Esophagus muscularis mucosa (tissue), 4 donors: ENCODE results near the gene PRR12. TPM values are rescaled to one million over a fixed set of nuclear protein-coding genes. Genes with fewer than 3 reads are reported as not detected.

ENCODE experiments used
- DNase-seq: peaks from one replicate; pipeline ENCODE4 v3.0.0-alpha.2; 2017; ENCODE audit errors: extremely low spot score
- H3K27ac ChIP-seq, 4 donors: fragments of 200-600 bp; sonication (generic); replicated peaks in 1 of 4; 1 replicate in 3 of 4; 2 replicates in 1 of 4; pipeline ENCODE4 v1.5.1; 2016 to 2019; ENCODE audit warnings: mild to moderate bottlenecking in 1 of 4
- H3K27me3 ChIP-seq, 4 donors: fragments of 200-600 bp; sonication (generic); one replicate each; pipeline versions ENCODE4 v1.5.1 to v1.6.0; 2016 to 2019
- H3K36me3 ChIP-seq, 4 donors: fragments of 200-600 bp; sonication (generic); one replicate each; pipeline ENCODE4 v1.5.1; 2016 to 2019
- H3K4me1 ChIP-seq, 4 donors: fragments of 200-600 bp; sonication (generic); one replicate each; pipeline ENCODE4 v1.5.1; 2016 to 2019
- H3K4me3 ChIP-seq, 4 donors: fragments of 200-600 bp; sonication (generic); 1 replicate in 2 of 4; 2 replicates in 2 of 4; pipeline ENCODE4 v1.5.1; 2016 to 2019; ENCODE audit warnings: mild to moderate bottlenecking in 4 of 4, moderate library complexity in 1 of 4
- H3K9me3 ChIP-seq, 4 donors: fragments of 200-600 bp; sonication (generic); 1 replicate in 3 of 4; 2 replicates in 1 of 4; pipeline ENCODE4 v1.5.1; 2016 to 2019
- CTCF ChIP-seq, 3 experiments: fragments of 200-600 bp in 2 of 3; fragments of 450-650 bp in 1 of 3; sonication (generic) in 2 of 3; IDR thresholded peaks; one replicate each; pipeline ENCODE4 v1.5.1; 2017 to 2019; ENCODE audit warnings: antibody characterized with exemption in 3 of 3, mild to moderate bottlenecking in 2 of 3, moderate library complexity in 1 of 3
- EP300 ChIP-seq: sonication (generic); formaldehyde crosslinking; IDR thresholded peaks from one replicate; pipeline ENCODE4 v1.6.1; 2017; ENCODE audit warnings: antibody characterized with exemption
- POLR2A ChIP-seq: fragments of 450-650 bp; IDR thresholded peaks from one replicate; pipeline ENCODE4 v1.6.1; 2017; ENCODE audit warnings: antibody characterized with exemption, moderate library complexity, mild to moderate bottlenecking, low read depth
- POLR2AphosphoS5 ChIP-seq, 2 donors: sonication (generic); formaldehyde crosslinking; IDR thresholded peaks; one replicate each; pipeline ENCODE4 v1.6.1; 2017; ENCODE audit warnings: antibody characterized with exemption in 2 of 2
- WGBS: methylation state at CpG from one replicate; pipeline ENCODE4 v1.1.5; 2018; 5-methylcytosine and 5-hydroxymethylcytosine counted together
- intact Hi-C: fragments of 100-400 bp; cut with DNase I; formaldehyde crosslinking; loops from one replicate; pipeline ENCODE4 v1.15.1; 2023
- total RNA-seq, 4 donors: library from RNA; depleted of rRNA; stranded (reverse); fragments of >200 nt; gene quantifications; one replicate each; pipeline versions ENCODE4 v1.1.0 to v1.2.1, GENCODE V29; 2016

The PRR12 gene
- total RNA-seq, 4 donors from 2014 or later, result 9.4 to 29.1 (median 16.3) TPM

GRCh38 chr19:49574206-49574755, 16.7 kb upstream of the PRR12 start:
- peaks cover 7 to 37% (median 31%) of the 10 kb centered on the region in 4 donors for H3K36me3 ChIP-seq
- WGBS, result 79% methylated on average over 2 of the region's 2 CpGs
- no peak for DNase-seq
- no peaks in the 10 kb centered on the region for H3K27me3 ChIP-seq
- H3K27ac ChIP-seq, result no peak overlapping the region
- H3K4me3 ChIP-seq, result no peak overlapping the region
- intact Hi-C loops, result loop anchor here (5.0 kb wide), 1 partner anchor 98 kb away; no protein-coding TSS in a partner anchor
- no peaks in the 10 kb centered on the region for H3K9me3 ChIP-seq
- H3K4me1 ChIP-seq, result peaks cover 25 to 33% (median 29%) of the 10 kb centered on the region in 4 donors
- TF ChIP-seq POLR2A (no peak), CTCF (IDR thresholded peaks at IDR 0.05) (no peak), POLR2AphosphoS5 (IDR thresholded peaks at IDR 0.05) (no peak), EP300 (no peak)

- TF ChIP-seq CTCF (IDR thresholded peaks at IDR 0.05) (no peak), POLR2AphosphoS5 (IDR thresholded peaks at IDR 0.05) (no peak), POLR2A (no peak), EP300 (no peak)
- H3K4me3 ChIP-seq, result peak overlapping the region in 1 of 4 donors; percentile 84
- H3K27me3 ChIP-seq, result no peaks in the 10 kb centered on the region
- no peaks in the 10 kb centered on the region for H3K9me3 ChIP-seq
- no peak overlapping the region for H3K27ac ChIP-seq
- H3K36me3 ChIP-seq, result peaks cover 7 to 25% (median 24%) of the 10 kb centered on the region in 4 donors
- WGBS, result 71% methylated on average over 4 of the region's 4 CpGs
- no peak for DNase-seq
- intact Hi-C loops, result no loop called here
- peaks cover 21 to 32% (median 28%) of the 10 kb centered on the region in 4 donors for H3K4me1 ChIP-seq
Measured at GRCh38 chr19:49579193-49579592, 11.8 kb upstream of the PRR12 start.

- Histone ChIP-seq H3K36me3 (peaks cover 7 to 19% (median 17%) of the 10 kb centered on the region in 4 donors), H3K4me1 (peaks cover 21 to 32% (median 28%) of the 10 kb centered on the region in 4 donors), H3K27me3 (no peaks in the 10 kb centered on the region), H3K27ac (peak overlapping the region; percentile 74 to 85 (median 81)), H3K9me3 (no peaks in the 10 kb centered on the region), H3K4me3 (peak overlapping the region; percentile 68 to 84 (median 71))
- intact Hi-C loops, result no loop called here
- DNase-seq, result no peak
- TF ChIP-seq POLR2AphosphoS5 (IDR thresholded peaks at IDR 0.05) (no peak), POLR2A (no peak), CTCF (IDR thresholded peaks at IDR 0.05) (no peak), EP300 (no peak)
- 0% methylated on average over 8 of the region's 8 CpGs for WGBS
Measured at GRCh38 chr19:49579947-49580263, 11.1 kb upstream of the PRR12 start.

GRCh38 chr19:49580264-49581006, 10.5 kb upstream of the PRR12 start, which contains the start of gene NOSIP:
TSS of gene NOSIP (minus strand) at chr19:49580556. CDS start at chr19:49560691, 19,865 bp downstream.
- 2% methylated on average over 31 of the region's 31 CpGs for WGBS
- no peaks in the 10 kb centered on the region for H3K27me3 ChIP-seq
- H3K27ac ChIP-seq, result peak within 1 kb of the TSS; percentile 74 to 85 (median 81)
- H3K36me3 ChIP-seq, result peaks cover 7 to 14% (median 11%) of the 10 kb centered on the region in 4 donors
- H3K4me3 ChIP-seq, result peak within 1 kb of the TSS; percentile 68 to 84 (median 71)
- intact Hi-C loops, result no loop called here
- peaks cover 21 to 32% (median 28%) of the 10 kb centered on the region in 4 donors for H3K4me1 ChIP-seq
- no peaks in the 10 kb centered on the region for H3K9me3 ChIP-seq
- TF ChIP-seq POLR2AphosphoS5 (IDR thresholded peaks at IDR 0.05), result peak; percentile 97 to 98
- TF ChIP-seq POLR2A, result peak; percentile 78
- peak in 1 of 3 experiments; percentile 57 for TF ChIP-seq CTCF (IDR thresholded peaks at IDR 0.05)
- no peak for TF ChIP-seq EP300
- DNase-seq, result peak; percentile 99
